Measurements from ENCODE around the gene SAP30L.

SAP30L gene

DNA sequence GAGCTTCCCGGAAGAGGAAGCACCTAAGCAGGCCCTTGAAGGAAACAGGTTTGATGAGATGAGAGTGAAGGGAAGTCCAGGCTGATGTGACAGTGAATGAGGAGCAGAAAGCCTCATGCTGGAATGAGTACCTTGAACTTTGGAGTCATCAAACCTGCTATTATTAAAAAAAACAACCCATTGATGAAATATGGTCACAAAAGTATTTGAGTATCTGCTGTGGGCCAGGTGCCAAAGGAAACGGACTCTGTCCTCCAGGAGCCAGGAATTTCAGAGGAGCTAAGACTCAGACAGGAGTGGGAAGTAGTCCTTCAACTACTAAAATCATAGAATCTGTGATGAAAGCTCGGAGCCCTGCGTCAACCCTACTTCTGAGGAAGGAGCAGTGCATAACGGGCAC is 20.4 kb downstream of the SAP30L start:
- DNase-seq, result no peak

GRCh38 chr5:154466671-154467070 is 20.9 kb downstream of the SAP30L start:
- DNase-seq, result no peak

- peak; percentile 28 for DNase-seq
These were observed 22.0 kb downstream of the SAP30L start for GRCh38 chr5:154467655-154468354.

DNA sequence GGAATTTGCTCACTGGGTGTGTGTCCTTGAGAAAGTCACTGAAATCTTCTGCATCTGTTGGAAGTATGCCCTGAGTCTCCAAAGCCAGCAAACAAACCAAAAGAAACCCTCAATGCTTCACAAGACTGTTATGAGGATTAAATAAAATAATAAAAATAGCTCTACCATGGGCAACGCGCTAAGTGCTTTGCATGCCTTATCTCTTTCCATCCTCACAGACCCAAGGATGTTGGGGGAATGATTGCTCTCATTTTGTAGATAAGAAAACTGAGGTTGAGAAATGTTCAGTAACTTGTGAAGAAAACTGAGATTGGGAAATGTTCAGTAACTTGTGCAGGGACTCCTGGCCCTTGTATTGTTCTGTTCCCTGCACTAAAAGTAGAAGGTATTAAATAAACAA is 24.3 kb downstream of the SAP30L start:
- DNase-seq, result no peak

- DNase-seq, result no peak
These were observed 25.4 kb downstream of the SAP30L start for GRCh38 chr5:154470947-154471870.

GRCh38 chr5:154472871-154473580 is 27.2 kb downstream of the SAP30L start:
- no peak for DNase-seq

DNA sequence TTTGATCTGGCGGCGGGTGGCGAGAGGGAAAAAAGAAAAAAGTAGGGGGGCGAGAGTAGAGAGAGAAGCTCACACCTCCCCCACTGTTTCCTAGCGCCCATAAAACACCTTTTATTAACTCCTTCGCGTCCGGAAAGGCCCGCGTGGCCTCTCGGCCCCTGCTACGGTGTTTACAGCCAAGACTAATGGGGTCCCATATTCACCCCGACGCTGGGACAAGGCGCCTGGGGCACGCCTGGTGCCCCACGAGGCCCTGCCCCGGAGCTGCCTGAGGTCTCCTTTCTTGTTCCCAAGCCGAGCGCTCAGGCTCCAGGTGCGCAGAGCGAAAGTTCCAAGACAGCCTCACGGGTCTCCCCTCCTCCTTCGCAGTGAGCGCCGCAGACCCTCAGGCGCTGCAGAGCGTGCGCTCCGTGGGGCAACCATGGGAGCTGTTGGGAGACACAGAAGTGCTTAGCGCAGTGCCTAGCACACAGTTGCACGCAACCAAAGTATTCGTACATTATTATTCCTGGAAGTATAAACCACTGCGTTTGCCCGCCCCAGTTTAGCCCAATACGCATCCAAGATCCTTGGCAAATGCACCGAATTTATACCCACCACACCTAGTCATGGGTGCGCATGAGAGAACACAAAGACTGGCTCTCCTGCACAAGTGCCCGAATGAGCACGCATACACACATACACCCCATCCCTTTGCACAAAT is 27.9 kb downstream of the SAP30L start:
- DNase-seq, result no peak

- no peak for DNase-seq
These were observed 28.9 kb downstream of the SAP30L start for GRCh38 chr5:154474396-154475334.

DNA sequence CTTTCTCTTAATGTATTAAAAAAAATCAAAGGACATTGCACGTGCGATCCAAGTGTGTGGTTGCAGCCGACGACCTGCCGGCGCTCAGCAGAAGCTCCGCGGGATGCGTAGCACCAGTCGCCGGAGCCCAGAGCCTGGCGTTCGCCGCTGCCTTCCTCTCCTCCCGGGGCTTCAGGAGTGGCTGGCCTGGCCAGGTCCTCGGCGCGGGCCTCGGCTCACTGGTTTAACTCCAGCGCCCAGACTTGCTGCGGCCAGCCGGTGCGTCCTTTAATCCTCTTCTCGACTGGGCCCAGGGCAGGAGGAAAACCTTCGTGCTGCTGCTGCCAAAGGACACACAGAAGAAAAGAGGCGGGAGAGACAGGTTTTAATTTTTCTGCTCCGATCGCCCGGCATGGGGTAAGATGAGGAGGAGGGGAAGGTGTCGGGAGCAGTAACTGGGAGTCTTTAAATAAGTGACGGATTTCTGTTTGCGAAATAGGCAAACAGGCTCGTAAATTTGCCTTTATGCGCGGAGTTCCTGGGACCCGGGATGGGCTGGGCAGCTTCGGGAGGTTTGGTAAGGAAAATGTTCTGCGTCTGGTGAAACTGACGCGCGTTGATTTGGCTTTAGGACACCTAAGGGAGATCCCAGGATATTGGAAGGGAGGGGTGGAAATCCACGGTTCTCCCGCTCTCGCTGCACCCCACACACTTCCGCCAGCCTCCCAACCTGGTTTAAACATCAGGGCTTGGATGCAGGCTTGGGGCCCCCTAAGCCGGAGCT is 30.0 kb downstream of the SAP30L start:
- no peak for DNase-seq

DNA sequence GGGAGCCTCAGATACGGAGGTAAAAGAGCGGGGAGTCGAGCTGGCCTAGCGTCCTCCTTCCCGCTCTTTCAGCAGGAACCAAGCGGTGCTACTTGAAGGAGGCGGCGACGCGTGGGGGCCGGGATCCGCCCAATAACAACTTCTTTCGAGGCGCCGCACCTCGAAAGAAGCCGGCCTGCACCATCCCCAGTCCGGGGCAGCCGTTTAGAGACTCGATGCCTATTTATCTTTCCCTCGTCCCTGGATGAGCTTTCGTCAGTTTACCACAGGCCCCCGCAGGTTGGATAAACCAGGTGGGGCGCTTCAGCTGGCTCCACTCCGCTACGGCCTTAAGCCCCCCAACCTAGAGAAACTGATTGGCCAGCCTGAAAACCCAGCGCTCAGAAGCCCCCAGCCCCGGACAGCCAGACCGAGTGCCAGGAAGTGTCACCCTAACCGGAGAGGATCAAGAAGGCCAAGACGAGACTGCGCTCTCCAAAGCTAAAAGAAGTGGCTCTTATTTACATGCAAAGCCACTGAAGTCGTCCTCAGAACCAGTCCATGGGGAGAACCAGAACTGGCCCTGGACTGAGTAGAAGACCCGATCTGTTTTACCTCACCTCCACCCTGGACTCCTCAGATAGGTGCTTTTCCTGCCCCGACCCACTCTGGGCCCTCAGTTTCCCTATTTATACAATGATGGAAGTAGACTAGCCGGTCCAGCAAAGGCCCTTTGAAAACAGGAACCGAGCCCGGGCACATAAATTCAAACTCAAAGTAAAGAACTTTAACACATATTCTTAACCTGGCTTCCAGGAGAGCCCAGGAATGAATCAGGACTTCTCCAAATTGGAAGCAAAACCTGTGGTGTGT is 30.8 kb downstream of the SAP30L start:
- no peak for DNase-seq

- no peak for DNase-seq
These were observed 31.8 kb downstream of the SAP30L start for GRCh38 chr5:154477382-154478223.

- peak; percentile 27 for DNase-seq
These were observed 32.4 kb downstream of the SAP30L start, which contains the start of gene HAND1 for GRCh38 chr5:154478224-154478565. Gene HAND1, minus strand, starts transcription at chr5:154478227. Its CDS starts 219 bp downstream, at chr5:154478008.

- DNase-seq, result no peak
These were observed 33.0 kb downstream of the SAP30L start for GRCh38 chr5:154478752-154479159.

DNA sequence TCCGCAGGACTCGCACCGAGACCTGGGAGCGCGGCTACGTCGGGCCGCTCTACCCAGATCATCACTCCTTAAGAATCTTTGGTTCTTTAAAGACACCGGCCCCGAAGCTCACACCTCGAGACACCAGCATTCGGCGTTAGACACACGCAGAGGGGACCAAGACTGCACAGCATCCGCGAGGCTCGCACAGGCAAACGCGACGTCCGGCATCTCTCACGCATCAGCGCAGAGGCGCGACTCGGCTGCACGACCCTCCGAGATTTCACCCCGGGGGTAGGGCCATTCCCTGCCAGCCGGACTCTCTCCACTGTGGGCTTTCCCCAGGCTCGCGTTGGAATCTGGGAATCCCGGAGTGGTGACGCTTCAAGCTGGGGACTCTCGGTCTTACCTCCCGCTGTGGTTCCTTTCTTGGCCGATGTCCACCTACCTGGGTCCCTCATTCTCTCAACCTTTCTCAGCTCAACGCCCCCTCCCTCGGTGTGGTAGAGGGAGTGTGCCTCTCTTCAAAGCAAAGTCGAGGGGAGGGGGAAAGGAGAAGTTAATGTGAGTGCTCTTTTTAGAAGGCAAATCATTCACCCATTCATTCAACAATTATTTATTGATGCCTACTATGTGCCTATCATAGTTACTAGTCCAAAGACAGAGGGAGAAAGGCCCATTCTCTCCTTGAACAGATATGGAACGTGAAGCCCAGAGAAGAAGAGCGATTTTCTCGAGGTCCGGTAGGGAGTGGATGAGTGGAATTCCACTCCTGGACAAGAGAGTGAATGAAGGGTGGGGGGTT is 33.6 kb downstream of the SAP30L start:
- no peak for DNase-seq

GRCh38 chr5:154479944-154480750 is 34.4 kb downstream of the SAP30L start:
- no peak for DNase-seq

DNA sequence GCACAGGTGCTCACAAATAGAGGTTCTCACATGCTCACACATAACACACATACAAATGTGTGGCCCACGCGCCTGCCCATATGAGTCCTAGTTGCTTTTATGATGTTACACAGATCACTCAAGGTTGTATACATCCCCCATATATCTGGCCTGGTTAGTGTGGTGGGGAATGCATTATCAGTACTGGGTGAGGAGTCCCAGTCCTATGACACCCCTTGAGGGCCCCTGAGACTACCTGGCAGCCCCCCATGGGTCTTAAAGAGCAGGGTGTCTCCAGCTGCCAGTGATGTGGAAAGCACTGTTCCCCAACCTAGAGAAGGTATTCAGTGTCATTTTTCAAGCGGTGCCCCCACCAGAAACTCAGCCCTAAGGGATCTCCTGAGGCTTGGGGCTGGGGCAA is 35.0 kb downstream of the SAP30L start:
- DNase-seq, result no peak
